GM12878 (cell line): Measurements from ENCODE around the gene FOXL1. TPM values are rescaled to one million over a fixed set of nuclear protein-coding genes. Genes with fewer than 3 reads are reported as not detected.

ENCODE experiments used
- ATAC-seq: fragments of 200-7000 bp; cut with Tn5 transposase; 3 replicates; pipeline ENCODE4 v1.9.1; 2020; ENCODE audit warnings: mild to moderate bottlenecking, moderate library complexity
- BruUV-seq: library from RNA; stranded (reverse); fragments of 400-500 nt; replicated peaks from 2 replicates; lab custom pipeline; 2021; lab: Mats Ljungman, UMichigan
- CTCF ChIA-PET: fragments of 300-600 bp; sonication (Branson Sonifier 250); formaldehyde crosslinking; extraction: SDS; loops from one replicate; lab custom pipeline; 2021; ENCODE audit warnings: inconsistent platforms; lab: Yijun Ruan, JAX
- POLR2A ChIA-PET: fragments of 350-600 bp; formaldehyde crosslinking; extraction: SDS; loops from one replicate; lab custom pipeline; 2021; ENCODE audit warnings: inconsistent platforms; lab: Charles Lee
- RAD21 ChIA-PET: fragments of 300-600 bp; sonication (Branson Sonifier 250); formaldehyde crosslinking; loops from one replicate; lab custom pipeline; 2023; ENCODE audit warnings: antibody characterized with exemption; ENCODE audit not compliant: unreplicated experiment; lab: Charles Lee
- SMC1A ChIA-PET: fragments of 300-600 bp; sonication (Branson Sonifier 250); formaldehyde crosslinking; loops from one replicate; lab custom pipeline; 2023; ENCODE audit not compliant: unreplicated experiment, uncharacterized antibody; lab: Charles Lee
- DNase-seq: peaks from one replicate; pipeline ENCODE4 v3.0.0-alpha.2; 2011; ENCODE audit warnings: low read depth, low spot score
- FAIRE-seq: peaks from 3 replicates; lab custom pipeline; 2011; peaks lifted over from hg19 to GRCh38; lab: Jason Lieb, UNC
- H2AFZ ChIP-seq: 2 replicates; pipeline ENCODE4 v1.6.0; 2011; ENCODE audit warnings: low read depth, low read length, control low read depth; ENCODE audit not compliant: control insufficient read depth
- H3K27ac ChIP-seq: 2 replicates; pipeline ENCODE4 v1.5.1; 2011; ENCODE audit warnings: control low read depth; ENCODE audit not compliant: control insufficient read depth, insufficient read depth
- H3K27me3 ChIP-seq, 2 experiments: replicated peaks in 1 of 2; 2 replicates each; pipeline versions ENCODE4 v1.6.0 to v1.6.1; 2011; ENCODE audit warnings: low read length in 1 of 2; ENCODE audit not compliant: control insufficient read depth in 2 of 2, insufficient read depth in 2 of 2
- H3K36me3 ChIP-seq, 2 experiments: 2 replicates each; pipeline ENCODE4 v1.5.1; 2011; ENCODE audit warnings: low read length in 1 of 2; ENCODE audit not compliant: control insufficient read depth in 2 of 2, insufficient read depth in 2 of 2
- H3K4me1 ChIP-seq: 2 replicates; pipeline ENCODE4 v1.6.1; 2011; ENCODE audit warnings: mild to moderate bottlenecking, low read length, moderate library complexity, mixed read lengths; ENCODE audit not compliant: control insufficient read depth, insufficient read depth
- H3K4me2 ChIP-seq: 2 replicates; pipeline ENCODE4 v1.6.0; 2011; ENCODE audit warnings: control low read depth; ENCODE audit not compliant: control insufficient read depth, insufficient read depth
- H3K4me3 ChIP-seq: fragments of 200-600 bp; sonication (generic); 2 replicates; pipeline ENCODE4 v1.5.1; 2016
- H3K79me2 ChIP-seq: 2 replicates; pipeline ENCODE4 v1.6.0; 2011; ENCODE audit warnings: low read length; ENCODE audit not compliant: control insufficient read depth, insufficient read depth
- H3K9ac ChIP-seq: 2 replicates; pipeline ENCODE4 v1.8.0; 2011; ENCODE audit warnings: low read length, control low read depth, mixed read lengths; ENCODE audit not compliant: control insufficient read depth, insufficient read depth
- H3K9me3 ChIP-seq: replicated peaks from 3 replicates; pipeline ENCODE4 v1.5.1; 2011; ENCODE audit warnings: mild to moderate bottlenecking, low read length; ENCODE audit not compliant: control insufficient read depth, insufficient read depth
- H4K20me1 ChIP-seq: 2 replicates; pipeline ENCODE4 v1.6.0; 2011; ENCODE audit not compliant: control insufficient read depth, insufficient read depth
- BCL11A ChIP-seq: IDR thresholded peaks from 2 replicates; pipeline ENCODE4 v1.6.1; 2011; ENCODE audit warnings: low read depth, low read length
- HDAC2 ChIP-seq: fragments of 200-600 bp; sonication (generic); IDR thresholded peaks from 2 replicates; pipeline ENCODE4 v1.6.1; 2017
- IKZF1 ChIP-seq: fragments of 450-650 bp; conservative IDR thresholded peaks from 2 replicates; pipeline ENCODE4 v1.6.1; 2017; ENCODE audit warnings: antibody characterized with exemption, mild to moderate bottlenecking
- IKZF2 ChIP-seq, 2 experiments: fragments of 450-650 bp; IDR thresholded peaks; 2 replicates each; pipeline ENCODE4 v1.6.1; 2017; ENCODE audit warnings: mild to moderate bottlenecking in 2 of 2, moderate library complexity in 2 of 2
- JUND ChIP-seq: IDR thresholded peaks from 2 replicates; pipeline ENCODE4 v1.6.1; 2012; ENCODE audit warnings: low read depth, mild to moderate bottlenecking, low read length, improper control_type of control experiment, moderate library complexity
- MXI1 ChIP-seq: fragments of 150-350 bp; IDR thresholded peaks from 2 replicates; pipeline ENCODE4 v1.6.1; 2011; ENCODE audit warnings: low read depth, mild to moderate bottlenecking, inconsistent platforms, low read length, improper control_type of control experiment
- NFIC ChIP-seq: IDR thresholded peaks from 2 replicates; pipeline ENCODE4 v1.6.1; 2012; ENCODE audit warnings: low read depth, mild to moderate bottlenecking, inconsistent platforms, low read length, moderate library complexity
- POU2F2 ChIP-seq: IDR thresholded peaks from 3 replicates; pipeline ENCODE4 v1.6.1; 2011; ENCODE audit warnings: low read depth, mild to moderate bottlenecking, low read length, borderline replicate concordance
- STAT3 ChIP-seq: IDR thresholded peaks from 2 replicates; pipeline ENCODE4 v1.6.1; 2011; ENCODE audit warnings: low read depth, low read length, improper control_type of control experiment
- WRNIP1 ChIP-seq: IDR thresholded peaks from 2 replicates; pipeline ENCODE4 v1.6.1; 2011; ENCODE audit warnings: low read depth, low read length, improper control_type of control experiment, borderline replicate concordance
- ZNF592 ChIP-seq: fragments of 450-650 bp; IDR thresholded peaks from 2 replicates; pipeline ENCODE4 v1.6.1; 2017; ENCODE audit warnings: mild to moderate bottlenecking, moderate library complexity
- ZSCAN29 ChIP-seq: fragments of 450-650 bp; IDR thresholded peaks from 2 replicates; pipeline ENCODE4 v1.6.1; 2017; ENCODE audit warnings: mild to moderate bottlenecking, moderate library complexity
- WGBS: methylation state at CpG from one replicate; pipeline ENCODE4 v1.1.6; 2016; ENCODE audit warnings: low lambda C conversion rate; ENCODE audit not compliant: insufficient replicate concordance, insufficient coverage; ENCODE audit errors: missing lambda C conversion rate; 5-methylcytosine and 5-hydroxymethylcytosine counted together
- in situ Hi-C: fragments of 300-500 bp; cut with MboI; formaldehyde crosslinking; loops from 9 replicates; pipeline ENCODE4 v1.14.3; 2018; ENCODE audit warnings: mixed read lengths
- intact Hi-C: fragments of 100-400 bp; cut with micrococcal nuclease; formaldehyde crosslinking; loops from one replicate; pipeline ENCODE4 v1.14.2; 2022; ENCODE audit not compliant: unreplicated experiment
- polyA plus RNA-seq, 11 experiments: library from polyadenylated mRNA; depleted of rRNA in 4 of 11; unstranded in 6 of 11; stranded (reverse) in 5 of 11; fragments of >200 nt; fragmentation: Nextera tagmentation in 4 of 11; fragmentation: Illumina TruSeq in 1 of 11; extraction: Ambion mirVana in 4 of 11; extraction: Trizol in 1 of 11; gene quantifications; 1 replicate in 1 of 11; 2 replicates in 10 of 11; pipeline versions ENCODE4 v1.2.1 to v1.2.3, GENCODE V29; 2011 to 2016; ENCODE audit warnings: inconsistent platforms in 2 of 11, missing spikeins in 2 of 11, low read depth in 1 of 11
- total RNA-seq, 4 experiments: library from RNA; depleted of rRNA in 3 of 4; stranded (reverse); fragments of >200 nt in 3 of 4; fragmentation: Illumina TruSeq in 1 of 4; extraction: Trizol in 1 of 4; gene quantifications; 2 replicates each; pipeline versions ENCODE4 v1.2.1 to v1.2.3, GENCODE V29; 2013 to 2021
- TF ChIP-seq, protein P1 (sequence below): fragments of 450-650 bp; IDR thresholded peaks from 2 replicates; pipeline ENCODE4 v1.6.1; 2017; ENCODE audit warnings: mild to moderate bottlenecking, low read depth, inconsistent platforms; ENCODE audit not compliant: poor library complexity, severe bottlenecking
- TF ChIP-seq, protein P2 (sequence below): fragments of 450-650 bp; IDR thresholded peaks from 2 replicates; pipeline ENCODE4 v1.6.1; 2016; ENCODE audit warnings: mild to moderate bottlenecking, moderate library complexity, borderline replicate concordance

FOXL1 gene
- total and polyA plus RNA-seq, 10 of the 15 experiments (the other 5 are each of a cell fraction or from before 2014, with no cell fraction given): 0.05 TPM; not detected in 9

DNA sequence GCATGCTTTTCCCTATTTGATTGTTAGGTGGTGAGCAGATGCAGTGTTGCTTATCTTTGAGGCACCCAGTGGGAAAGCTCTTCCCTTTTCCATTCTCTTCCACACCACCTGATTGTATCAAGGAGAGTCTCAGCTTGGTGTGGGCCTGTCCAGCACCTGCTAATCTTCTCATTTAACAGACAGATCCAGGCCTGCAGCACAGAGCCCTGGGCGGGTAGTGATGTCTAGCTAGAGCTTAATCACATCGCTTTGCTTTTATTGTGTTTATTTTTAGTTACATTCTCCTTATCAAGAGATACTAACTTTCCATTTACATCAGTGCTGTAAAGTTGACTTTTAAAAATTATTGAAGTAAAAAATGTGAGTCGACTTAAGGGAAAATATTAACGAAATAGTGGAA lies 24.2 kb downstream of the FOXL1 start:
- TF ChIP-seq IKZF1: no peak
- TF ChIP-seq STAT3: no peak
- no peak for TF ChIP-seq IKZF2 (IDR thresholded peaks at IDR 0.05)
- TF ChIP-seq, protein P1, sequence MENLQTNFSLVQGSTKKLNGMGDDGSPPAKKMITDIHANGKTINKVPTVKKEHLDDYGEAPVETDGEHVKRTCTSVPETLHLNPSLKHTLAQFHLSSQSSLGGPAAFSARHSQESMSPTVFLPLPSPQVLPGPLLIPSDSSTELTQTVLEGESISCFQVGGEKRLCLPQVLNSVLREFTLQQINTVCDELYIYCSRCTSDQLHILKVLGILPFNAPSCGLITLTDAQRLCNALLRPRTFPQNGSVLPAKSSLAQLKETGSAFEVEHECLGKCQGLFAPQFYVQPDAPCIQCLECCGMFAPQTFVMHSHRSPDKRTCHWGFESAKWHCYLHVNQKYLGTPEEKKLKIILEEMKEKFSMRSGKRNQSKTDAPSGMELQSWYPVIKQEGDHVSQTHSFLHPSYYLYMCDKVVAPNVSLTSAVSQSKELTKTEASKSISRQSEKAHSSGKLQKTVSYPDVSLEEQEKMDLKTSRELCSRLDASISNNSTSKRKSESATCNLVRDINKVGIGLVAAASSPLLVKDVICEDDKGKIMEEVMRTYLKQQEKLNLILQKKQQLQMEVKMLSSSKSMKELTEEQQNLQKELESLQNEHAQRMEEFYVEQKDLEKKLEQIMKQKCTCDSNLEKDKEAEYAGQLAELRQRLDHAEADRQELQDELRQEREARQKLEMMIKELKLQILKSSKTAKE: no peak
- TF ChIP-seq WRNIP1: no peak
- TF ChIP-seq, protein P2, sequence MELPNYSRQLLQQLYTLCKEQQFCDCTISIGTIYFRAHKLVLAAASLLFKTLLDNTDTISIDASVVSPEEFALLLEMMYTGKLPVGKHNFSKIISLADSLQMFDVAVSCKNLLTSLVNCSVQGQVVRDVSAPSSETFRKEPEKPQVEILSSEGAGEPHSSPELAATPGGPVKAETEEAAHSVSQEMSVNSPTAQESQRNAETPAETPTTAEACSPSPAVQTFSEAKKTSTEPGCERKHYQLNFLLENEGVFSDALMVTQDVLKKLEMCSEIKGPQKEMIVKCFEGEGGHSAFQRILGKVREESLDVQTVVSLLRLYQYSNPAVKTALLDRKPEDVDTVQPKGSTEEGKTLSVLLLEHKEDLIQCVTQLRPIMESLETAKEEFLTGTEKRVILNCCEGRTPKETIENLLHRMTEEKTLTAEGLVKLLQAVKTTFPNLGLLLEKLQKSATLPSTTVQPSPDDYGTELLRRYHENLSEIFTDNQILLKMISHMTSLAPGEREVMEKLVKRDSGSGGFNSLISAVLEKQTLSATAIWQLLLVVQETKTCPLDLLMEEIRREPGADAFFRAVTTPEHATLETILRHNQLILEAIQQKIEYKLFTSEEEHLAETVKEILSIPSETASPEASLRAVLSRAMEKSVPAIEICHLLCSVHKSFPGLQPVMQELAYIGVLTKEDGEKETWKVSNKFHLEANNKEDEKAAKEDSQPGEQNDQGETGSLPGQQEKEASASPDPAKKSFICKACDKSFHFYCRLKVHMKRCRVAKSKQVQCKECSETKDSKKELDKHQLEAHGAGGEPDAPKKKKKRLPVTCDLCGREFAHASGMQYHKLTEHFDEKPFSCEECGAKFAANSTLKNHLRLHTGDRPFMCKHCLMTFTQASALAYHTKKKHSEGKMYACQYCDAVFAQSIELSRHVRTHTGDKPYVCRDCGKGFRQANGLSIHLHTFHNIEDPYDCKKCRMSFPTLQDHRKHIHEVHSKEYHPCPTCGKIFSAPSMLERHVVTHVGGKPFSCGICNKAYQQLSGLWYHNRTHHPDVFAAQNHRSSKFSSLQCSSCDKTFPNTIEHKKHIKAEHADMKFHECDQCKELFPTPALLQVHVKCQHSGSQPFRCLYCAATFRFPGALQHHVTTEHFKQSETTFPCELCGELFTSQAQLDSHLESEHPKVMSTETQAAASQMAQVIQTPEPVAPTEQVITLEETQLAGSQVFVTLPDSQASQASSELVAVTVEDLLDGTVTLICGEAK: no peak
- TF ChIP-seq MXI1: no peak
- TF ChIP-seq HDAC2: no peak
- no peak for TF ChIP-seq JUND
- no peak for TF ChIP-seq BCL11A
- TF ChIP-seq NFIC: no peak
- TF ChIP-seq ZSCAN29: no peak
- TF ChIP-seq POU2F2: no peak
- no peak for TF ChIP-seq ZNF592
- in situ Hi-C loops: no loop called here
- FAIRE-seq: no peak
- Histone ChIP-seq H3K4me1 (no peaks in the 10 kb centered on the region), H3K79me2 (no peaks in the 10 kb centered on the region), H3K27me3 (no peaks in the 10 kb centered on the region), H3K27ac (no peak overlapping the region), H3K4me3 (no peak overlapping the region), H3K9ac (no peak overlapping the region), H4K20me1 (no peaks in the 10 kb centered on the region), H3K36me3 (no peaks in the 10 kb centered on the region), H3K9me3 (no peaks in the 10 kb centered on the region; the same call in 2 of the 3 replicates), H3K4me2 (no peak overlapping the region), H2AFZ (no peak overlapping the region)
- RAD21 ChIA-PET: no interaction called here
- POLR2A ChIA-PET: no interaction called here
- SMC1A ChIA-PET: no interaction called here
- CTCF ChIA-PET: interaction anchor here (0.7 kb wide), 1 partner anchor 27 kb away, joined by 3 read pairs; no protein-coding TSS in a partner anchor
- 26% methylated on average over 4 of the region's 4 CpGs for WGBS
- ATAC-seq: no peak
- no peak for DNase-seq
- intact Hi-C loops: no loop called here
- no TSS peak for BruUV-seq
